Gastroesophageal sphincter (tissue), 3 donors: ENCODE measurements around the gene C1QTNF1.

Experiments
- POLR2A ChIP-seq, 2 donors: fragments of 450-650 bp; IDR thresholded peaks; one replicate each; pipeline ENCODE4 v1.6.1; 2017; ENCODE audit warnings: antibody characterized with exemption in 2 of 2, mild to moderate bottlenecking in 2 of 2, moderate library complexity in 1 of 2
- POLR2AphosphoS5 ChIP-seq: sonication (generic); formaldehyde crosslinking; IDR thresholded peaks from one replicate; pipeline ENCODE4 v1.6.1; 2017; ENCODE audit warnings: antibody characterized with exemption
- TF ChIP-seq, protein P1 (sequence below), 4 experiments: fragments of 200-600 bp in 2 of 4; fragments of 450-650 bp in 2 of 4; sonication (generic) in 1 of 4; IDR thresholded peaks; one replicate each; pipeline ENCODE4 v1.5.1; 2017 to 2019; ENCODE audit warnings: antibody characterized with exemption in 4 of 4, mild to moderate bottlenecking in 2 of 4, moderate library complexity in 2 of 4

DNA sequence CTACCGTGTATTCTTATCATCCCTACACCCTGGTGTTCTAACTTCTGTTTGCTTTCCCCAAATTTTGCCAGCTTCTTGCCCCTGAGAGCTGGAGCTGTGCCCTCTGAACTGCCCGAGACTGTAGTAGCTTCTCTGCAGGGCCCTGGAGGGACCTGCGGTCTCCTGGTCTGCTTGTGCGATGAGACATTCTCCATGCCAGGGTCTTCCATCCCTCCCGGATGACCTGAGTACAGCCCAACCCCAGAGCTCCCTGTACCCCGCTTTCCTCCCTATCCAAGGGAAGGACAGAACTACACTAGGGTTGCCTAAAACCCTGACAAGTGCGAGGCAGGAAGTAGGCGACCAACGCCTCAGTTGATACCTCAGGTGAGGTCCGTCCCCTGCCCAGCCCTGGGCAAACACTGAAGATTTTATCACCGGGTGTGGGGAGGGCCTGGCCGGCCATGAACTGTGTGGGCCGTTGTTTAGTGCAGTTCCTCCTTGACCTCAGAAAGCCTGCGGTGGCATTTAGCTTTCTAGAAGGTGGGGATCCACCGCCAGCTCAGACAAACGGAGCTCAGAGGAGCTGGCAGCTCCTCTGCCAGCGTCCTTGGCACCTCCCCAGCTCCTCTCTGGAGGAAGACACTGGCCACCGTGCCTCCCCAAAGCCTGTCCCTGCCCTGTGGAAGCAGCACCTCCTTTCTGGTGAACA lies 28.1 kb upstream of the C1QTNF1 start:
- TF ChIP-seq, protein P1, sequence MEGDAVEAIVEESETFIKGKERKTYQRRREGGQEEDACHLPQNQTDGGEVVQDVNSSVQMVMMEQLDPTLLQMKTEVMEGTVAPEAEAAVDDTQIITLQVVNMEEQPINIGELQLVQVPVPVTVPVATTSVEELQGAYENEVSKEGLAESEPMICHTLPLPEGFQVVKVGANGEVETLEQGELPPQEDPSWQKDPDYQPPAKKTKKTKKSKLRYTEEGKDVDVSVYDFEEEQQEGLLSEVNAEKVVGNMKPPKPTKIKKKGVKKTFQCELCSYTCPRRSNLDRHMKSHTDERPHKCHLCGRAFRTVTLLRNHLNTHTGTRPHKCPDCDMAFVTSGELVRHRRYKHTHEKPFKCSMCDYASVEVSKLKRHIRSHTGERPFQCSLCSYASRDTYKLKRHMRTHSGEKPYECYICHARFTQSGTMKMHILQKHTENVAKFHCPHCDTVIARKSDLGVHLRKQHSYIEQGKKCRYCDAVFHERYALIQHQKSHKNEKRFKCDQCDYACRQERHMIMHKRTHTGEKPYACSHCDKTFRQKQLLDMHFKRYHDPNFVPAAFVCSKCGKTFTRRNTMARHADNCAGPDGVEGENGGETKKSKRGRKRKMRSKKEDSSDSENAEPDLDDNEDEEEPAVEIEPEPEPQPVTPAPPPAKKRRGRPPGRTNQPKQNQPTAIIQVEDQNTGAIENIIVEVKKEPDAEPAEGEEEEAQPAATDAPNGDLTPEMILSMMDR (IDR thresholded peaks at IDR 0.05) = no peak
- TF ChIP-seq POLR2AphosphoS5 (no peak), POLR2A (IDR thresholded peaks at IDR 0.05) (no peak)
